ENCODE measurements around the gene MBOAT1. TPM values are rescaled to one million over a fixed set of nuclear protein-coding genes. Genes with fewer than 3 reads are reported as not detected.

MBOAT1 gene
- total and polyA plus RNA-seq, 2 of the 13 experiments (the other 11 are each of a cell fraction or from before 2014, with no cell fraction given) = not detected

DNA sequence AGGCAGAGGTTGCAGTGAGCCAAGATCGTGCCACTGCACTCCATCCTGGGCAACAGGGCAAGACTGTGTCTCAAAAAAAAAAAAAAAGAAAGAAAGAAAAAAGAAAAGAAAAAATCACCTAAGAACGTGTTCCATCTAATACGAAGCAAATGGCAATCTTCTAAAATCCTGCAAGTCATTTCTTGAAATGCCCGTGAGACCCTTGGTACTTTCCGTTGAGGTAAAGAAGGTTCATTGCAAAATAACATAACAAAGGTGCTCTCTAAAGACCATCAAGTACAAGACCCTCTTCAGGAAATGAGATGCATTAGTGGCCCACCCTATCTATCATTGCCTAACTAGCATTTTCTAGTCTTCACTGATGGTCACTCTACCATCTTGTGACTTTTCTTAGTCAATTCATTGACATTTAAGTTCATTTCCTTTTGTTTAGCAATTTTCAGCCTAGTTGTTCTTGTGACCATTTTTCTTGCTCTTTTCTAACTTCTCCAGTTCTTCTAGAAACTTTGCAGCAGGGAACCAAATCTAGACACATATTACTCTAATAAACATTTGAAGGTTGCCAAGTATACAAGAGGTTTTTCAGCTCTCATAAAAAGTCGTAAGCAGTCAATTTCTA, 14.0 kb downstream of the MBOAT1 start (continued):
- TF ChIP-seq AHDC1 (CRISPR knock-in tag; IDR thresholded peaks at IDR 0.05; ENCODE audit: borderline replicate concordance) = no peak
- no peak for TF ChIP-seq EEA1 (CRISPR knock-in tag; IDR thresholded peaks at IDR 0.05; ENCODE audit: borderline replicate concordance)
- no peak for TF ChIP-seq NFKB2 (CRISPR knock-in tag; IDR thresholded peaks at IDR 0.05; ENCODE audit: borderline replicate concordance)
- no peak for TF ChIP-seq GABPA (IDR thresholded peaks at IDR 0.05; ENCODE audit: low read depth, low read length)
- no peak for TF ChIP-seq GABPA (CRISPR knock-in tag; IDR thresholded peaks at IDR 0.05; ENCODE audit: low read depth)
- no peak for TF ChIP-seq PTBP1 (IDR thresholded peaks at IDR 0.05; ENCODE audit: low read depth, low read length, poor library complexity, severe bottlenecking)

DNA sequence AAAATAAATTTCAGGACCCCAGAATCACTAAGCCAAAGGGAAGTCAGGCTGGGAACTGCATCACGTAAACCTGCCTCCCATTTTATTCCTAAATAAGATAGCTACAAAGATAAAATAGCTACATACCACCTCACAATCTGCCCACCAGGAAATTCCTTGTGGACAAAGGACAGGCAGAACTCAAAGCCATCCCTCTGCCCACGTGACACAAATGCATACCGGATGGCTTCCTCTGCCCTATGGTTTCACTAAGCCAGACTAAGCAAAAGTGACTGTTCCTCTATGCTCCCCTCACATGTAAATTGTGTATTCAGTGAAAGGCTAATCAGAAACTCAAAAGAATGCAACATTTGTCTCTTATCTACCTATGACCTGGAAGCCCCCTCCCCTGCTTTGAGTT, 15.0 kb downstream of the MBOAT1 start:
- no peaks in the 10 kb centered on the region for H3K27me3 ChIP-seq (ENCODE audit: control insufficient read depth in 1 of 2, insufficient read depth in 2 of 2, low read length in 2 of 2)
- no peaks in the 10 kb centered on the region for H3K9me3 ChIP-seq (ENCODE audit: low read length)
- FAIRE-seq = no peak
- no peak overlapping the region for H2AFZ ChIP-seq (ENCODE audit: low read length)
- H3K27ac ChIP-seq (ENCODE audit: extremely low read length, insufficient read depth, low read length) = no peak overlapping the region
- no peak for TF ChIP-seq KDM3A (CRISPR knock-in tag; IDR thresholded peaks at IDR 0.05; ENCODE audit: low read depth)
- TF ChIP-seq, protein P1, sequence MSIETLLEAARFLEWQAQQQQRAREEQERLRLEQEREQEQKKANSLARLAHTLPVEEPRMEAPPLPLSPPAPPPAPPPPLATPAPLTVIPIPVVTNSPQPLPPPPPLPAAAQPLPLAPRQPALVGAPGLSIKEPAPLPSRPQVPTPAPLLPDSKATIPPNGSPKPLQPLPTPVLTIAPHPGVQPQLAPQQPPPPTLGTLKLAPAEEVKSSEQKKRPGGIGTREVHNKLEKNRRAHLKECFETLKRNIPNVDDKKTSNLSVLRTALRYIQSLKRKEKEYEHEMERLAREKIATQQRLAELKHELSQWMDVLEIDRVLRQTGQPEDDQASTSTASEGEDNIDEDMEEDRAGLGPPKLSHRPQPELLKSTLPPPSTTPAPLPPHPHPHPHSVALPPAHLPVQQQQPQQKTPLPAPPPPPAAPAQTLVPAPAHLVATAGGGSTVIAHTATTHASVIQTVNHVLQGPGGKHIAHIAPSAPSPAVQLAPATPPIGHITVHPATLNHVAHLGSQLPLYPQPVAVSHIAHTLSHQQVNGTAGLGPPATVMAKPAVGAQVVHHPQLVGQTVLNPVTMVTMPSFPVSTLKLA (IDR thresholded peaks at IDR 0.05) = peak; percentile 49; the same call in 1 of the 2 replicates
- no peak overlapping the region for H3K4me3 ChIP-seq (replicated peaks in 1 of 3; ENCODE audit: insufficient read depth in 1 of 3, low read depth in 2 of 3, low read length in 3 of 3)
- in situ Hi-C loops (cut with HindIII; ENCODE audit: extremely low pct_ligation_motif_present, low pct_unique_long_range_greater_than_20kb) = no loop called here
- intact Hi-C loops (cut with micrococcal nuclease; ENCODE audit: unreplicated experiment) = no loop called here
- POLR2A ChIA-PET = no interaction called here
- WGBS (ENCODE audit: low lambda C conversion rate) = 15% methylated on average over 3 of the region's 3 CpGs
- CTCF ChIA-PET (ENCODE audit: low intra/inter-chr PET ratio, low total read pairs) = no interaction called here
- no peaks in the 10 kb centered on the region for H4K20me1 ChIP-seq (ENCODE audit: insufficient read depth, low read length)
- no peak overlapping the region for H3K4me2 ChIP-seq (ENCODE audit: low read depth, low read length)
- no peak for ATAC-seq
- no TSS peak for BruUV-seq (replicated peaks)
- no peak for DNase-seq (ENCODE audit: low spot score)
- no peaks in the 10 kb centered on the region for H3K4me1 ChIP-seq (ENCODE audit: insufficient read depth, low read length)
- no peak overlapping the region for H3K9ac ChIP-seq (ENCODE audit: insufficient read depth, low read depth, low read length)
- no peaks in the 10 kb centered on the region for H3K36me3 ChIP-seq (replicated peaks in 1 of 2; ENCODE audit: control insufficient read depth in 1 of 2, insufficient read depth in 2 of 2, low read length in 2 of 2)
- no peaks in the 10 kb centered on the region for H3K79me2 ChIP-seq (ENCODE audit: insufficient read depth, low read length)

Measured in HepG2 (cell line).